HEK293T (cell line): ENCODE results near the gene ARHGAP10.

Source experiments
- CTCF ChIA-PET: fragments of 350-600 bp; formaldehyde crosslinking; extraction: SDS; loops from one replicate; lab custom pipeline; 2021; ENCODE audit warnings: antibody characterized with exemption, inconsistent platforms; lab: Yijun Ruan, JAX
- POLR2A ChIA-PET: fragments of 350-600 bp; formaldehyde crosslinking; extraction: SDS; loops from one replicate; lab custom pipeline; 2020; ENCODE audit warnings: antibody characterized with exemption, inconsistent platforms; lab: Yijun Ruan, JAX
- DNase-seq: peaks from one replicate; pipeline ENCODE4 v3.0.0; 2012; ENCODE audit warnings: mixed read lengths; ENCODE audit errors: extremely low spot score
- ARNT ChIP-seq: fragments of 450-650 bp; IDR thresholded peaks from 2 replicates; pipeline ENCODE4 v1.6.1; 2017; ENCODE audit warnings: mild to moderate bottlenecking
- BHLHE40 ChIP-seq: fragments of 450-650 bp; IDR thresholded peaks from 2 replicates; pipeline ENCODE4 v1.6.1; 2016; ENCODE audit warnings: mild to moderate bottlenecking, moderate library complexity, borderline replicate concordance
- CTBP1 ChIP-seq: fragments of 450-650 bp; IDR thresholded peaks from 2 replicates; pipeline ENCODE4 v1.6.1; 2016; ENCODE audit warnings: borderline replicate concordance
- ELF4 ChIP-seq: fragments of 450-650 bp; IDR thresholded peaks from 2 replicates; pipeline ENCODE4 v1.6.1; 2017; ENCODE audit warnings: antibody characterized with exemption
- FOXA1 ChIP-seq: fragments of 450-650 bp; IDR thresholded peaks from 2 replicates; pipeline ENCODE4 v1.6.1; 2016; ENCODE audit warnings: mild to moderate bottlenecking
- FOXK2 ChIP-seq: fragments of 450-650 bp; IDR thresholded peaks from 2 replicates; pipeline ENCODE4 v1.6.1; 2016; ENCODE audit warnings: mild to moderate bottlenecking
- FOXM1 ChIP-seq: fragments of 450-650 bp; IDR thresholded peaks from 2 replicates; pipeline ENCODE4 v1.6.1; 2017; ENCODE audit warnings: mild to moderate bottlenecking, borderline replicate concordance
- HDGF ChIP-seq: fragments of 450-650 bp; IDR thresholded peaks from 2 replicates; pipeline ENCODE4 v1.6.1; 2017; ENCODE audit warnings: antibody characterized with exemption, borderline replicate concordance
- L3MBTL2 ChIP-seq: fragments of 450-650 bp; conservative IDR thresholded peaks from 2 replicates; pipeline ENCODE4 v1.6.1; 2016; ENCODE audit warnings: mild to moderate bottlenecking
- LEF1 ChIP-seq: fragments of 450-650 bp; IDR thresholded peaks from 2 replicates; pipeline ENCODE4 v1.6.1; 2017; ENCODE audit warnings: mild to moderate bottlenecking, borderline replicate concordance
- NFRKB ChIP-seq: fragments of 450-650 bp; IDR thresholded peaks from 2 replicates; pipeline ENCODE4 v1.6.1; 2016; ENCODE audit warnings: mild to moderate bottlenecking, moderate library complexity
- SP1 ChIP-seq: fragments of 450-650 bp; IDR thresholded peaks from 2 replicates; pipeline ENCODE4 v1.6.1; 2017
- SUZ12 ChIP-seq: fragments of 450-650 bp; IDR thresholded peaks from 2 replicates; pipeline ENCODE4 v1.6.1; 2016; ENCODE audit warnings: mild to moderate bottlenecking
- TARDBP ChIP-seq: fragments of 450-650 bp; IDR thresholded peaks from 2 replicates; pipeline ENCODE4 v1.6.1; 2016
- ZNF384 ChIP-seq: fragments of 450-650 bp; IDR thresholded peaks from 2 replicates; pipeline ENCODE4 v1.6.1; 2016
- TF ChIP-seq, protein P1 (sequence below): fragments of 450-650 bp; IDR thresholded peaks from 2 replicates; pipeline ENCODE4 v1.6.1; 2016

The ARHGAP10 gene

GRCh38 chr4:147833254-147833653 lies 101.4 kb downstream of the ARHGAP10 start:
- POLR2A ChIA-PET: no interaction called here
- no peak for TF ChIP-seq FOXA1
- TF ChIP-seq, protein P1, sequence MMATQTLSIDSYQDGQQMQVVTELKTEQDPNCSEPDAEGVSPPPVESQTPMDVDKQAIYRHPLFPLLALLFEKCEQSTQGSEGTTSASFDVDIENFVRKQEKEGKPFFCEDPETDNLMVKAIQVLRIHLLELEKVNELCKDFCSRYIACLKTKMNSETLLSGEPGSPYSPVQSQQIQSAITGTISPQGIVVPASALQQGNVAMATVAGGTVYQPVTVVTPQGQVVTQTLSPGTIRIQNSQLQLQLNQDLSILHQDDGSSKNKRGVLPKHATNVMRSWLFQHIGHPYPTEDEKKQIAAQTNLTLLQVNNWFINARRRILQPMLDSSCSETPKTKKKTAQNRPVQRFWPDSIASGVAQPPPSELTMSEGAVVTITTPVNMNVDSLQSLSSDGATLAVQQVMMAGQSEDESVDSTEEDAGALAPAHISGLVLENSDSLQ: no peak
- TF ChIP-seq ELF4: no peak
- TF ChIP-seq FOXM1: no peak
- TF ChIP-seq CTBP1: no peak
- TF ChIP-seq FOXK2: no peak
- TF ChIP-seq LEF1: no peak
- TF ChIP-seq NFRKB: no peak
- TF ChIP-seq ARNT: no peak
- no peak for TF ChIP-seq SUZ12
- no peak for TF ChIP-seq ZNF384
- no peak for TF ChIP-seq TARDBP
- no peak for TF ChIP-seq HDGF
- no peak for TF ChIP-seq L3MBTL2
- no peak for TF ChIP-seq BHLHE40
- CTCF ChIA-PET: interaction anchor here (1.1 kb wide), 1 partner anchor 57 kb away, joined by 3 read pairs; no protein-coding TSS in a partner anchor
- no peak for DNase-seq

DNA sequence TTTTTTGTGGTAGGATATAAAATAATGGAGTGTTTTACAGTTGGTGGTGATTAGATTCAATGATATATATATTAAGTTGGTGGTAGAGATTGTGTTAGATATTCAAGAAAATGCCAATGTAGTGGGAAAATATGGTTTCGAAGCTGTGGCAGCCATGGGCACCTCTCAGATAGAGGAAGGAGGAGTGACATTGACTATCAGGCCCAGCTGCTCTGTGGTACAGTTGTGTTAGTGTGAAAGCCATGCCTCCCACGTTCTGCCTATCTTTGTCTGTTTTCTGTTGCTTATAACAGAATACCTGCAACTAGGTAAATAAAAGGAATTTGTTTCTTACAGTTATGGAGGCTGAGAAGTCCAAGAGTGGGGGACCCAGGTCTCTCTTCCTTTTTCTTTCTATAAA lies 101.9 kb downstream of the ARHGAP10 start:
- no peak for DNase-seq
- CTCF ChIA-PET: interaction anchor here (0.6 to 1.1 kb wide), 2 partner anchors 46 to 57 kb away, joined by 3 read pairs; no protein-coding TSS in a partner anchor
- POLR2A ChIA-PET: no interaction called here
- TF ChIP-seq, protein P1: no peak
- TF ChIP-seq FOXM1 (no peak), HDGF (no peak), TARDBP (no peak), BHLHE40 (no peak), FOXA1 (no peak), L3MBTL2 (no peak), SP1 (no peak), LEF1 (no peak), NFRKB (no peak), SUZ12 (no peak), FOXK2 (no peak), CTBP1 (no peak), ELF4 (no peak)

- ChIA-PET CTCF (interaction anchor here (0.6 to 3.3 kb wide), 2 partner anchors 32 to 45 kb away, joined by 3 to 12 read pairs; no protein-coding TSS in a partner anchor), POLR2A (no interaction called here)
- TF ChIP-seq ARNT (no peak), FOXA1 (no peak), CTBP1 (no peak), HDGF (no peak), SUZ12 (no peak), FOXK2 (no peak), NFRKB (no peak), TARDBP (no peak), FOXM1 (no peak), SP1 (no peak), ELF4 (no peak)
- TF ChIP-seq, protein P1: no peak
- DNase-seq: no peak
Measured at GRCh38 chr4:147834480-147834879, 102.6 kb downstream of the ARHGAP10 start.

GRCh38 chr4:147836807-147837206 lies 104.9 kb downstream of the ARHGAP10 start:
- DNase-seq: no peak
- POLR2A ChIA-PET: interaction anchor here (0.8 to 1.3 kb wide), 2 partner anchors 39 to 153 kb away, joined by 3 to 6 read pairs; partner anchors contain the start of gene PRMT9
- TF ChIP-seq LEF1: no peak
- no peak for TF ChIP-seq BHLHE40
- no peak for TF ChIP-seq L3MBTL2
- TF ChIP-seq FOXM1: no peak
- no peak for TF ChIP-seq SUZ12
- TF ChIP-seq NFRKB: no peak
- no peak for TF ChIP-seq SP1
- TF ChIP-seq TARDBP: no peak
- TF ChIP-seq HDGF: no peak
- no peak for TF ChIP-seq ARNT
- no peak for TF ChIP-seq CTBP1
- TF ChIP-seq ZNF384: no peak
- no peak for TF ChIP-seq ELF4
- TF ChIP-seq FOXK2: no peak
- TF ChIP-seq, protein P1: no peak
- TF ChIP-seq FOXA1: no peak
- CTCF ChIA-PET: interaction anchor here (0.5 to 3.3 kb wide), 6 partner anchors 10 to 153 kb away, joined by 3 to 12 read pairs (median 4); partner anchors contain the start of gene PRMT9

DNA sequence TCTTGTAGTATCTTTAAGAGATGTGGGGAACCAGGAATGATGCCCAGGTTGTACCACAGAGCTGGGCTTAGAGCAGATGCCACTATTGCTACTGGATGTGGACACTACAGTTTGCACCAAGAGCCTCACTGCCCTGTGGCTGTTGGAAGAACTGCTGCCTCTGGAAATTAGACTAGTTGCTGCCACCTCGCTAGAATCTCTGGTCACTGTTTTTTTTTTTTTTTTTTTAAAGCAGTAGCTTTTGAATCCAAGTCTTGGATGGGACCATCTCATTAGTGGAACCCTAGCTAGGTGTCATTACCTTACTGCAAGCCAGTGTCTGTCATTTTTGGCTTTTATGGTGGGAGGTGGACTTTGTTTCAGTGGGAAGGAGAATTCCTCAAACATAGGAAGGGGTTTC lies 105.5 kb downstream of the ARHGAP10 start:
- peak; percentile 53 for DNase-seq
- CTCF ChIA-PET: interaction anchor here (0.5 to 3.3 kb wide), 5 partner anchors 29 to 141 kb away, joined by 3 to 12 read pairs (median 3); no protein-coding TSS in a partner anchor
- POLR2A ChIA-PET: no interaction called here
- no peak for TF ChIP-seq FOXA1
- peak; percentile 86 for TF ChIP-seq ZNF384
- TF ChIP-seq FOXK2: no peak
- TF ChIP-seq FOXM1: no peak
- TF ChIP-seq, protein P1: no peak
